GM21529 (cell line): ENCODE data around the gene USF2.

ENCODE experiments used
- ATAC-seq: cut with Tn5 transposase; IDR thresholded peaks from one replicate; pipeline ENCODE4 v1.9.1; 2021; ENCODE audit not compliant: unreplicated experiment

Gene USF2

GRCh38 chr19:35241417-35241816 lies 27.3 kb upstream of the USF2 start:
- no peak for ATAC-seq

- no peak for ATAC-seq
Measured at GRCh38 chr19:35246466-35247092, 22.2 kb upstream of the USF2 start.

- peak; percentile 51 for ATAC-seq
Measured at GRCh38 chr19:35247526-35248309, 21.0 kb upstream of the USF2 start.

- ATAC-seq: peak; percentile 75
Measured at GRCh38 chr19:35248310-35249145, 20.2 kb upstream of the USF2 start, which contains the start of gene LSR. LSR (plus strand) TSS chr19:35249002; CDS start chr19:35249023, 21 bp downstream.

GRCh38 chr19:35249146-35249847 lies 19.5 kb upstream of the USF2 start:
- no peak for ATAC-seq

GRCh38 chr19:35249848-35250711 lies 18.7 kb upstream of the USF2 start:
- no peak for ATAC-seq

- no peak for ATAC-seq
Measured at GRCh38 chr19:35251456-35251855, 17.3 kb upstream of the USF2 start.

GRCh38 chr19:35253316-35254286 lies 15.2 kb upstream of the USF2 start:
- ATAC-seq: no peak

- no peak for ATAC-seq
Measured at GRCh38 chr19:35254341-35255297, 14.1 kb upstream of the USF2 start.

- ATAC-seq: no peak
Measured at GRCh38 chr19:35256566-35256965, 12.2 kb upstream of the USF2 start.

- ATAC-seq: no peak
Measured at GRCh38 chr19:35257113-35257461, 11.7 kb upstream of the USF2 start.

- no peak for ATAC-seq
Measured at GRCh38 chr19:35260694-35261304, 8.0 kb upstream of the USF2 start.

- ATAC-seq: no peak
Measured at GRCh38 chr19:35261356-35262100, 7.2 kb upstream of the USF2 start.

- ATAC-seq: no peak
Measured at GRCh38 chr19:35262101-35262761, 6.5 kb upstream of the USF2 start.

GRCh38 chr19:35264268-35265125 lies 4.3 kb upstream of the USF2 start:
- ATAC-seq: no peak
